Testis (tissue), 2 donors: ENCODE results near the gene CBX5.
A peak's percentile ranks its signal among the peaks of the same experiment; 100 is the strongest.

ENCODE experiments used
- POLR2A ChIP-seq: fragments of 450-650 bp; IDR thresholded peaks from one replicate; pipeline ENCODE4 v1.6.1; 2017; ENCODE audit warnings: antibody characterized with exemption, mild to moderate bottlenecking, moderate library complexity
- TF ChIP-seq, protein P1 (sequence below), 3 experiments: fragments of 450-650 bp in 2 of 3; fragments of 200-600 bp in 1 of 3; sonication (generic) in 1 of 3; IDR thresholded peaks; one replicate each; pipeline ENCODE4 v1.5.1; 2016 to 2019; ENCODE audit warnings: antibody characterized with exemption in 3 of 3, mild to moderate bottlenecking in 2 of 3, moderate library complexity in 1 of 3

DNA sequence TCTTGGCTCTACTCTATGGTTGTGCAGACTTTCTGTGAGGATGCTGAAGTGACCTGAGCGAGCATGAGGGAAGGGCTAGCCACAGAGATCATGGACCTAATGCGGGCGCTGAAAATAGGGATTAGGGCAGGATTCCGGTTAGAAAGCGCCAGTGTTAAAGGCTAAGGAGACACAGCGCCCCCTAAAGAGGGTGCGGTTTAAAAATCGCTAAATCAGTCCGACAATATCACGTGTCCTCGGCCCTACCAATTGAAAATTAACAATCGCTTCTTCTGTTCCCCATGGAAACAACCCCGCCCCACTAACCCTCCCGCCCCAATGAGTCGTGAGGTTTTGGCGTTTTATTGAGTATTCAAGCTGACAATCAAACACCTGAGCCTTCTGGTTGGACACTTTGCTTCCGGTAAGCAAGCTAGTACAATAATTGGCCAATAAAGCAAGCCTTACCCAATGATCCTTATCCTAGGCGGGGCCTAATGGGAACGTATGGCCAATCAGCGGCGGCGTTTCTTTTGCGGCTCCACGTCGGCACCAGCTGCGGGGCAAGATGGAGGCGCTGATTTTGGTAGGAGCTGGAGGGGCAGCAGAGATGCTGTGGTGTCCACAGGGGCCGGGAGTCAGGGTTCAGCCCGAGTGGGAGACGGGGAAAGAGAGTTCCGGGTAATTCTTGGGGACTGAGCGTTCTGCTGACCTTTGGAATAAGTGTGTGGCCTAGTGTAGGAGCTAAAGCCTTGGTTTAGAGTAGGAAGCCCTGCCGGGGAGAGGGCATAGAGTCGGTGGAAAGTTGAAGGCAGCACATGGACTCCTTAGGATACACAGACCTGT is 44.9 kb upstream of the CBX5 start, which contains the start of gene COPZ1:
- TF ChIP-seq, protein P1, sequence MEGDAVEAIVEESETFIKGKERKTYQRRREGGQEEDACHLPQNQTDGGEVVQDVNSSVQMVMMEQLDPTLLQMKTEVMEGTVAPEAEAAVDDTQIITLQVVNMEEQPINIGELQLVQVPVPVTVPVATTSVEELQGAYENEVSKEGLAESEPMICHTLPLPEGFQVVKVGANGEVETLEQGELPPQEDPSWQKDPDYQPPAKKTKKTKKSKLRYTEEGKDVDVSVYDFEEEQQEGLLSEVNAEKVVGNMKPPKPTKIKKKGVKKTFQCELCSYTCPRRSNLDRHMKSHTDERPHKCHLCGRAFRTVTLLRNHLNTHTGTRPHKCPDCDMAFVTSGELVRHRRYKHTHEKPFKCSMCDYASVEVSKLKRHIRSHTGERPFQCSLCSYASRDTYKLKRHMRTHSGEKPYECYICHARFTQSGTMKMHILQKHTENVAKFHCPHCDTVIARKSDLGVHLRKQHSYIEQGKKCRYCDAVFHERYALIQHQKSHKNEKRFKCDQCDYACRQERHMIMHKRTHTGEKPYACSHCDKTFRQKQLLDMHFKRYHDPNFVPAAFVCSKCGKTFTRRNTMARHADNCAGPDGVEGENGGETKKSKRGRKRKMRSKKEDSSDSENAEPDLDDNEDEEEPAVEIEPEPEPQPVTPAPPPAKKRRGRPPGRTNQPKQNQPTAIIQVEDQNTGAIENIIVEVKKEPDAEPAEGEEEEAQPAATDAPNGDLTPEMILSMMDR (IDR thresholded peaks at IDR 0.05) = peak; percentile 59 to 85 (median 62)
- peak; percentile 70 for TF ChIP-seq POLR2A
